Measurements from ENCODE around the gene GRIK4. TPM values are rescaled to one million over a fixed set of nuclear protein-coding genes. Genes with fewer than 3 reads are reported as not detected.

GRIK4 gene
- polyA plus RNA-seq, 1 donor: 0.30 TPM

DNA sequence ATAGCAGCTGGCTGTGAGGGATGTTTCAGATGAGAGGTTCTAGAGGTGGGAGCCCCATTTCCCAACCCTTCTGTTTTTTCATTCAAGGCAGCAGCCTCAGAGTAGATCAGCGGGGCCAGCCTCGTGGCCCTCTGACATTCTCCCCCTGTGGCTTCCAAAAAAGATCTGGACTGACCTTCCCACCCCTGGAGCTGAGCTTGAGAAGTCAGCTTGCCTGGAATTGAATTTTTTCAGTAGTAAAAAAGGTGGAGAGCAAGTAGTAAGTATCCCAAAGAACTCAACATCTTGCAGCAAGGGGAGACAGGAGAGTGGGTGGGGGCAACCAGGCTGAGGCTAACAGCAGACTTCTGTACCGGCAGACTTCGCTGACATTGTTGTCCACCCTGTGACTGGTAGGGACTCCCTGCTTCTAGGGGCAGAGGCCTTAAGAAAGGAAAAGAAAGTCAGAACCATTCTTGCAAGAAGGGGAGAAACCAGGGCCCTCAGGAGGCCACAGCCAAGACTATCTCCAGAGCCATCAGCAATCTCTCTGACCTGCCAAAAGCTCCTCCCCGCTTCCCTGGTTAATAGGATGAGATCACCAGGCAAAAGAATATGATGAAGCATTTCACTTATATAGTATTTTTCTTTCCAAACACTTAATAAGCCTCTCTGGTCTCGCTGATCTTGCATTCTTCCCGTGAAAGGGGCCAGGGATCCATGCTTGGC lies 2.0 kb upstream of the GRIK4 start:
- DNase-seq: no peak

- no peak for DNase-seq
Measured at GRCh38 chr11:120510406-120511115, 987 bp upstream of the GRIK4 start.

DNA sequence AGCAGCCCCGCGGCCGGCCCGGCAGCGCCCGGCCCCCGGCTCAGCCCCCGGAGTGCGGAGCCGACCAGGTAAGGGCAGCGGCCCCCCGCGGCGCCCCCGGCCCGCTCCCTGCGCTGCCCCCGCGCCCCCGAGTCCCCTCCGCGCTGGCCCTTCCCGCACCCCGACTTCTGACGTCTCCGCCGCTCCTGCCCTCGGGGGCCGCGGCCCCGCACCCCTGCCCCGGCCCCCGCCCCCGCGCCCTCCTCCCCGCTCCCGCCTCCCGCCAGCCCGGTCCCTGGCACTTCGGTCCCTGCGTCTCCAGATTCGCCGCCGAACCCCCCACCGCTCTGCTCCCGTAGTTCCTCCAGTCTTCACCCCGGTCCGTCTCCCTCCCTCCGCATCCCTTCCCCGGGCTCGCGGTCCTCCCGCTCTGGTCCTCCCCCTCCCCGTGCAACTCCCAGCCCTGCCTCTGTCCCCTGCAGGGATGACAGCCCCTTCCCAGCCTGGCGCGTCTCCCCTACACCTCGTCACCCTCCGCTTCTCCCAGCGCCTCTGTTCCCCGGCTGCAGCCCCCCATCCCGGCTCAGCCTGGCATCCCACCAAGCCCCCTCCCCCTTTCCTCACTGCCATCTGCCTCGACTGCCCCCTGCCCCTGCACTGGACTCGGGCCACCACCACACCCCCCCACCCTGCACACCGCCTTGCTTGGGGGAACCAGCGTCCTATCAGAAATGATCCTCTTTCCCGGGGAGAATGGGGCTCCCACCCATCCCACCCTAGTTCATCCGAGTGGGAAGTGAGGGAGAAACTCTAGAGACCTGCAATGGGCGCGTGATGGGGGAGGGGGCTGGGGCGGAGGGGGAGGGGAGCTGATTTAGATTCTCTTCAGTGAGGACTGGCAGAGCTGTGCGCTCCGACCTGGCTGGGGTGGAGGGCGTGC lies 531 bp downstream of the GRIK4 start:
- DNase-seq: no peak

GRCh38 chr11:120512739-120513435 lies 1.3 kb downstream of the GRIK4 start:
- DNase-seq: no peak

- DNase-seq: no peak
Measured at GRCh38 chr11:120513436-120514315, 2.1 kb downstream of the GRIK4 start.

DNA sequence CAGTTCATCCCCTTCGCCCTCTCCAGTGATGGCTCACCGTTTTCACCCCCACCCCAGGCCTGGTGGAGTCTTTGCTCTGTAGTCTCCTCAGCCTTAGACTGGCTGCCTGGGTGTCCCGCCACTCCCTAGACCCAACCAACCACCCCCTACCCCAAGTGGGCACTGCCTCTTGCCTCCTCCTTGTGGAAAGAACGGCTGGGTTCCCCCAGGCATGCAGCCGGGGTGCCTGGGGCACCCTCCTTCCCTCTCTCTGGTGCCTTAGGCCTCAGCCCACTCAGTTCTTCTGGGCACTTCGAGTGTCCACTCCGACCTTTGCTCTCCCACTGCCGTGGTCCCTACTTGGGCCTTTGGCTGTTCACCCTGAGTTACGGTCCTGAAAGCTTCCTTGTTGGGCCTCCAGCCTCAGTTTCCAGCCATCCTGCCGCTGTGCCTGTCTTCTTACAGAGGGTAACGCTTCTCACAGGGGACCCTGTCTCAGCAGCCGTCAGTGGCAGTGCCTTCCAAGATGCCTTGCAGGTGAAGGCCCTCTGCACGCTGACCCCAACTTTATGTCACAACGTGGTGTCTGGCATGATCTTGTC lies 3.1 kb downstream of the GRIK4 start:
- DNase-seq: no peak

- DNase-seq: no peak
Measured at GRCh38 chr11:120515186-120515723, 3.7 kb downstream of the GRIK4 start.

- no peak for DNase-seq
Measured at GRCh38 chr11:120516461-120517389, 5.2 kb downstream of the GRIK4 start.

- DNase-seq: no peak
Measured at GRCh38 chr11:120517390-120517761, 5.8 kb downstream of the GRIK4 start.

DNA sequence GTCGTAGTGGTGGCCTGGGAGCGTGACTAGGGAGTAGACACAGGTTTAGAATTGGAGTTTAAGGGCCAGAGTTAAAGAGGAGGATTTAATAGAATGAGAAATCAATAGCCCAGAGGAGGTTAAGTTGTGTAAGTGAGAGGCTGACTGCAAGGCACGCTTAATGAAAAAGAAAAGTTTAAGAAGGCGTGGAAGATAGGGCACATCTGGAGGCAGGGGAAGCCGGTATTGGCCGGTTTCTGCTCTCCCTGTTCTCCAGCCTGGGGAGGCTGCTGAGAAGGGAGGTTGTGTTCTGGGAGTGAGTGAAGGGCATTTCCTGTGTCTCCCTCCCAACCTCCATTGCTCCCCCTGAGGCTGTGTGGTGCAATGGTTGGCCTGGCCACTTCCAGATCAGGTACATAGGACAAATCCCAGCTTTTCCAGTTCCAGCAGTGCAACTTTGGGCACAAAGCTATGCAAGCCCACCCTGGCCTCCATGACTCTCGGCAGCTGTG lies 6.3 kb downstream of the GRIK4 start:
- DNase-seq: no peak

DNA sequence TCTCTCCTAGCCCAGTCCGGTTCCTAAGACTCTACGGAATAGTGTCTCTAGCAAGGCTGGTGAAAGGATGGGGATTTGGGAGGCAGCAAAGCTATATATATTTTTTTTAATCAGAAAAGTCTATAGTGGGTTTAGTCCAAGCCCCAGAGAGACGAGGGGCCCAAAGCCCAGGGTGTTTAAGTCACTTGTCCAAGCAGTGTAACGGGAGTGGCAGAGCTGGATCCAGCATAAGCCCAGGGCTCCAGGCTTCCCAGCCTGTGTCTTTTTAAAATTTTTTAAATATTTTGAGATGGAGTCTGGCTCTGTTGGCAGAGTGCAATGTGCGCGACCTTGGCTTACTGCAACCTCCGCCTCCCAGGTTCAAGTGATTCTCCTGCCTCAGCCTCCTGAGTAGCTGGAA lies 6.8 kb downstream of the GRIK4 start:
- DNase-seq: no peak

DNA sequence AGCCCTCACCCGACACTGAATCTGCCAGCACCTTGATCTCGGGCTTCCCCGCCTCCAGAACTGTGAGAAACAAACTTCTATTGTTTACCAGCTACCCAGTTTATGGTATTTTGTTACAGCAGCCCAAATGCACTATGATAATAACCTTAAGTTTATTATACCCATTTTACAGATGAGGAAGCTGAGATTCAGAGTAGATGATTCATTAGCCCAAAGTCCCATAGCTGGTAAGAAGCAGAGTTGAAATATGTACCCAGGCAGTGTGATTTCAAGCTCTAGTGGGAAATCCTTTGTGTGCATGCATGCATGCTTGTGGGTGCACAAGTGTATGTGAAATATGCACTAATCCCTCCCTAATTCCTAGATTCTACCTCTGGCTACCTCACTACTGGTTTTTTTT lies 7.9 kb downstream of the GRIK4 start:
- no peak for DNase-seq

DNA sequence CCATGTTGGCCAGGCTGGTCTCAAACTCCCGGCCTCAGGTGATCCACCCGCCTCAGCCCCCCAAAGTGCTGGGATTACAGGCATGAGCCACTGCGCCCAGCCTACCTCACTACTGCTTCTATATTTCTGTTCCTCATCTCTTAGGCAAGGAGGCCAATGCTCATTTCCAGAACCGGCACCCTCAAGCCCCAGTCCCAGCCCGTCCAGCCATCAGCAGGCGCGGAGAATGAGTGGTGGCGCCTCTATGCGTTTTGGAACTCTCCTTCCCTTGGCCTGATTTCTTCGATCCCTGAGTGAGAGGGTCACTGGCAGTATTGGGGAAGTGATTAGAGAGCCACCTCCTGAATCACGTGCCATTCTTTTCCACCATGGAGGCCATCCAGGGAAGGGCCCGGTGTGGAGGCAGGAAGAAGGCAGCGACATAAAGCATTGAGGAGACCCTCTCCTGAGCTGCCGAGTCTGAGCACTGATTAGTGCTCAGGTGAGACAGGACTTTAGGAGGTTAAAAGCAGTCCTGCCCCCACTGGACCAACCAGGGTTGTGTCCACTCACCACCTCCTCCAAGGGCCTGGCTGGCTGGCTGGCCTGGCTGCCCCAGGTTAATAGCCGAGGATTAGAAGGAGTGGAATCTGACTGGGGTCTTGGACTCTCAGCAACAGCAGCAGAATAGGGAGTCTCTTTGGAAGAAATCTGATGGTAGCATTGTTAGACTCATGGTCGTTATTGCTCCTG lies 8.7 kb downstream of the GRIK4 start:
- DNase-seq: no peak

GRCh38 chr11:120521176-120521575 lies 9.6 kb downstream of the GRIK4 start:
- DNase-seq: no peak

DNA sequence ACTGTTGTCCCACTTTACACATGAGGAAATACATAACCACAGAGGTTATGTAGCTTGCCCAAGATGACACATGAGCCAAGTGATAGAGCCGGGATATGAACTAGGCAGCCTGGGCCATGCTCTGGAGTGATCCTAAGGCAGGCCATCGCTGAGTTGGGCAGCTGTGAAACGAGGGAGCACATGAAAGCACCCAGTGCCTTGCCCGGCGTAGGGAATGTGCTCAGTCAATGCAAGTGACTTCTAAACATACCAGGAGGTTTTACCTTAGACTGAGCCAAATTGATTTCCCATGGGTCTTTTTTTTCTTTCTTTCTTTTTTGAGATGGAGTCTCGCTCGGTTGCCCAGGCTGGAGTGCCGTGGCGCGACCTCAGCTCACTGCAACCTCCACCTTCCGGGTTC lies 10.5 kb downstream of the GRIK4 start:
- DNase-seq: no peak

DNA sequence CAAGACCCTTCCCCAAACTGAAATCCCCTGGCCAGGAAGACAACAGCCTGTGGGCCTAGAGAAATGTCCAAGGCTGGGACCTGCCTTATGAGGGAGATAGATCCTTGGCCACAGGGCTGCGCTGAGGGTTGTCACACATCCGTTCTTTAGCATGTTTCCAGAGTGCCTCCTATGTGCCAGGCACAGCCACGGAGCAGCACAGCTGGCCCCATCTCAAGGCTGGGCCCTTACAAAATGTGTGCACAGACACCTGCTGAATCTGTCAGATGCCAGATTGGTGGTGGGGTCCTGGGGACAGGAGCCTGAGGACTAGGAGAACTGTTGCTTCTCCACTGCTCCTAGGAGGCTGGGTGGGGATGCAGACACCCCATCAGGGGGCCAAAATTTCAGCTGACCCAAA lies 11.2 kb downstream of the GRIK4 start:
- DNase-seq: no peak

DNA sequence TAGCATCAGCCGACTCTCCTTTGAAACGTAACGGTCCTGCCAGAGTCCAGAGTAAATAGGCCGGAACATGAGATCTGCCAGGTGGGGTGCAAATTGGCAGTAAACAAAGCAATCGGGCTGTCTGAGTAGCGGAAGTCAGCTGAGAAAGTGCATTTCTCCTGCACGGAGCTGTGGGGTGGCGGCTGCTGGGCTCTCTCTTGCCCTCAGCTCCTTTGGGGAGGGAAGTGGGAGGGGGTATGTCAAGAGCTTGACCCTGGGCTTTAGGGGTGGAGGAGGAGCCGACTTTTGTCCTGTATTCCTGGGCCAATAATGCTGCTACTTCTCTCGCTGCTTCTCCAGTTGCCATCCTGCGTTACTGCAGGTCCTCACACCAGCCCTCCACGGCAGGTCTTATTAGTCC lies 11.6 kb downstream of the GRIK4 start:
- no peak for DNase-seq

DNA sequence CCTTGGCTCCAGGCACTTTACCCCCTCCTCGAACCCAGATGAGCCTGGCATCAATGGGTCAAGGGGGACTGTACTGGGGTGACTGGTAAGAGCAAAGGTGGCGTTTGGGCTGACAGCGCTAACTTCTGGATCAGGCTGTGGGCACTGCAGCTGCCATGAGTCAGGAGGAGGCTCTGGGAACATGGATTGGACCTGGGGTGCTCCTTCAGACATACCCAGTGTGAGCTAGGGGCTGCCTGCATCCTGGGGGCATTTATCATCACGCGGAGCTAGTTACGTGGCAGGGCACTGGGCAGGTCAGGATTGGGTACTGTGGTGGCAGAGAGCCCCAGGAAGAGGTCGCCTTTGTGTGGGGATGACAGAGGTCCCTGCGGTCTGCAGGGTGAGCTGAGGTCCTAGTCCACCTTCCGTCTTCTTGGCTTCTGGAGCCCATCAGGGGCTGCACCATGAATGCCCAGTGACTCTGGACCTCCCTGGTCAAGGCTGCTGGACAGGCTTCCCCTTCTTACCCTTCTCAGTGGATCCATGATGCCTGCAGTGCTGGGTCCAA lies 13.1 kb downstream of the GRIK4 start:
- DNase-seq: no peak
